Measurements from ENCODE around the gene CLCN1. TPM values are rescaled to one million over a fixed set of nuclear protein-coding genes. Genes with fewer than 3 reads are reported as not detected.

Gene CLCN1
- total RNA-seq, 1 donor from 2014 or later = not detected

DNA sequence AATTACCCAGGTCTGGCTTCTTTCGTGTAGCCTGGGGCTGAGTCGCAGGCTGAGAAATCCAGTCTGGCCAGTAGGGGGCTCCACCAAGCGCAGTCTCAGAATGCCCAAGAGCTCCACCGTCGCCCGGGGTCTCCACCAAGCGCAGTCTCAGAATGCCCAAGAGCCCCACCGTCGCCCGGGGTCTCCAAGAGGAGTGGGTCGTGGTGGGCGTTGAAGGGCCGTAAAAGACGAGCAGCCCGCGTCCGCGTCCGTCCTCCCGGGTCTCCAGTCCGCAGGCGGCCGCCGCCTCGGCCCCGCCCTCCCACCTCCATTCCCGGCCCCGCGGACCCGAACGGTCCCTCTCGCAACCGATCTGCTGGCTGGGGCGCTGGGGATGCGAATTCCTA lies 64.3 kb downstream of the CLCN1 start:
- intact Hi-C loops (cut with DNase I) = loop anchor here (5.0 to 10.0 kb wide), 3 partner anchors 93 to 525 kb away; partner anchors contain the start of genes CASP2 and TCAF1
- peak; percentile 95 for DNase-seq (ENCODE audit: low spot score)

DNA sequence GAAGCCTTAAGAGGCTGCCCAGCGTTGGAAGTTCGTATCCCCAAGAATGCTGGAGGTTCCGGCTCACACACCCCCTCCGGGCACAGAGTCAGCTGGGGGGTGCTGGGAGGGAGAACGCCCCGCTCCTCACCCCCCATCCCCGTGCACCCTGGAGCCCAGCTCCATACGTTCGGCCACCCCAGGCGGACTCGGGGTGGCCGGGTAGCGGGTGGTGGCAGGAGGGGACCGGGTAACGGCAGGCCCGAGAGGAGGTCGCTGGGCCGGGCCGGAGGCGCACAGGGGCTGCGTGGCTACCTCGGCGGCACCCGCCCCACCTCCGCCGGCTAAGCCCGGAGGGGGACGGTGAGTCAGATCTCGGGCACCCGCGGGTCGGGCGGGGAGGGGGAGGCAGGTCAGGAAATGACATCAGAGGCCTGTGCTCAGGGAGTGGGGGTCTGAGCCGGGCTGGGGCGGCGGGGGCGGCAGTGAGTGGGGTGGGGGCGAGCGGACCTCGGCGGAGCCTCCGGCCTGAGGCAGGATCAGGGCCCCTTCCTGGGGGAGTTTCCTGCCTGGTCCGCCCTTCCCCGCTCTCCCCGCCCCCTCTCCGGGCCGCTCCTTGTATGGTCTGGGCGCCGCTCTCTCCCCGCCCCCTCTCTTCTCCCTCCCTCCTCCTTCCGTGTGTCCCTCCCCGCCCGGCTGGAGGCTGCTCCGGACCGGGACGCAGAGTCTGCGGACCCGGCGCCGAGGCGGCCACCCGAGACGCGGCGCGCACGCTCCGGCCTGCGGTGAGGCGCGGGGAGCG lies 64.9 kb downstream of the CLCN1 start, which contains the start of gene ZYX:
Gene ZYX (plus strand): TSS at position 700 of the 781 bp plus-strand sequence. CDS start 227 bp downstream, outside the sequence.
- peak; percentile 98 for DNase-seq (ENCODE audit: low spot score)
- intact Hi-C loops (cut with DNase I) = loop anchor here (5.0 to 10.0 kb wide), 3 partner anchors 94 to 524 kb away; partner anchors contain the start of genes CASP2 and TCAF1

DNA sequence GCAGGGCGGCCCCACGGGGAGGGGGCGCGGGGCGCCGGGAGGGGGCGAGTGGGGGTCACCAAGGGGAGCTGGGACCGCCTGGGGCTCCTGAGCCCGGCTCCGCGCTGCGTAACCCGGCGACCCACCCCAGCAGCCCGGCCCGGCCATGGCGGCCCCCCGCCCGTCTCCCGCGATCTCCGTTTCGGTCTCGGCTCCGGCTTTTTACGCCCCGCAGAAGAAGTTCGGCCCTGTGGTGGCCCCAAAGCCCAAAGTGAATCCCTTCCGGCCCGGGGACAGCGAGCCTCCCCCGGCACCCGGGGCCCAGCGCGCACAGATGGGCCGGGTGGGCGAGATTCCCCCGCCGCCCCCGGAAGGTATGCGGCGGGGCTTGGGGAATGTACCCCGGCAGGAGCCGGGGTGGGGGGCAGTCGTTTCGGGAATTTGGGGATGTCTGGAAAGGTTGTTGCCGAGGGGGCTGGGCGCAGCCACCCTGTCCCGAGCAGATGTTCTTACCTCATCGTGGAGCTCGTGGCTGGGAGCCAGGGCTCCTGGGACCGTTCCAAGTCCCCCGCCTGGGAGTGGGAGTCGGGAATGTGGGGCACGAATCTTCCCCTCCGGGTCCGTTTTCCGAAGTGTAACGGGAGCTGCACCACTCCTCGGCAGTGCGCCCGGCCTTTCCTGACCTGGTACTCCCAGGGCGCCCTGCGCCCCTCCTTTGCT lies 65.7 kb downstream of the CLCN1 start:
- intact Hi-C loops (cut with DNase I) = loop anchor here (5.0 to 10.0 kb wide), 3 partner anchors 94 to 523 kb away; partner anchors contain the start of genes CASP2 and TCAF1
- DNase-seq (ENCODE audit: low spot score) = no peak

DNA sequence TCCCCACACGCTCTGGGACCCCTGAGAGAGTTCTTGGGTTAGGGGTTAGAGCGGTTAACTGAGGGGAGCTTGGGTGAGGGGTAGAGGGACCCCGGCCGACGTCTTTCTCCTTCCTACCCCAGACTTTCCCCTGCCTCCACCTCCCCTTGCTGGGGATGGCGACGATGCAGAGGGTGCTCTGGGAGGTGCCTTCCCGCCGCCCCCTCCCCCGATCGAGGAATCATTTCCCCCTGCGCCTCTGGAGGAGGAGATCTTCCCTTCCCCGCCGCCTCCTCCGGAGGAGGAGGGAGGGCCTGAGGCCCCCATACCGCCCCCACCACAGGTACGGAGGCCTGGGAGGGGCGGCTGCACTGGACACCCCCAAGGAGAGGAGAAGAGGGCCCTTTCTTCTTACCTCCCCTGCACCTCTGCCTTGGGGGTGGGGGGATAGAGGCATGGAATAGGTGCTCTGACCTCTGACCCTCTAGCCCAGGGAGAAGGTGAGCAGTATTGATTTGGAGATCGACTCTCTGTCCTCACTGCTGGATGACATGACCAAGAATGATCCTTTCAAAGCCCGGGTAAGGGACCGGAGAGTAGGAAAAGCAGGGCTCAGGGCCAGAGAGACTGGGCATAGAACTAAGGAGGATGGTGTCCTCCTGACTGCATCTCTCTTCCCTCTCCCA lies 66.3 kb downstream of the CLCN1 start:
- DNase-seq (ENCODE audit: low spot score) = no peak
- intact Hi-C loops (cut with DNase I) = loop anchor here (5.0 to 10.0 kb wide), 3 partner anchors 95 to 523 kb away; partner anchors contain the start of genes CASP2 and TCAF1

DNA sequence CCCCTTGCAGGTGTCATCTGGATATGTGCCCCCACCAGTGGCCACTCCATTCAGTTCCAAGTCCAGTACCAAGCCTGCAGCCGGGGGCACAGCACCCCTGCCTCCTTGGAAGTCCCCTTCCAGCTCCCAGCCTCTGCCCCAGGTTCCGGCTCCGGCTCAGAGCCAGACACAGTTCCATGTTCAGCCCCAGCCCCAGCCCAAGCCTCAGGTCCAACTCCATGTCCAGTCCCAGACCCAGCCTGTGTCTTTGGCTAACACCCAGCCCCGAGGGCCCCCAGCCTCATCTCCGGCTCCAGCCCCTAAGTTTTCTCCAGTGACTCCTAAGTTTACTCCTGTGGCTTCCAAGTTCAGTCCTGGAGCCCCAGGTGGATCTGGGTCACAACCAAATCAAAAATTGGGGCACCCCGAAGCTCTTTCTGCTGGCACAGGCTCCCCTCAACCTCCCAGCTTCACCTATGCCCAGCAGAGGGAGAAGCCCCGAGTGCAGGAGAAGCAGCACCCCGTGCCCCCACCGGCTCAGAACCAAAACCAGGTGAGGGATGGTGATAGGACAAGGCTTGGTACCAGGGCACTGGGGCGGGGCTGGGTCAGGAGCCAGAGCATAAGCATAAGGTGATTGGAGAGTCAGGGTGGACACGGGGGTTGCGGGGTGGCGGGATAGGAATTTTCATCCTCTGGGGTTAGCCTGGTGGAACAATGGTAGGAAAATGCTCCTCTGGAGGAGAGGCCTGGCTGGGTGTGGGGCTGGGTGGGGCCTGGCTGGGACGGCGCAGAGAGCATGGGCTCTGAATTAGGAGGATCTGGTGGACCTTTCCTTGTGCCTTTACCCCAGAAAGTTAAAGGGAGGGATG lies 67.1 kb downstream of the CLCN1 start:
- no peak for DNase-seq (ENCODE audit: low spot score)
- intact Hi-C loops (cut with DNase I) = loop anchor here (5.0 to 10.0 kb wide), 3 partner anchors 96 to 522 kb away; partner anchors contain the start of genes CASP2 and TCAF1

DNA sequence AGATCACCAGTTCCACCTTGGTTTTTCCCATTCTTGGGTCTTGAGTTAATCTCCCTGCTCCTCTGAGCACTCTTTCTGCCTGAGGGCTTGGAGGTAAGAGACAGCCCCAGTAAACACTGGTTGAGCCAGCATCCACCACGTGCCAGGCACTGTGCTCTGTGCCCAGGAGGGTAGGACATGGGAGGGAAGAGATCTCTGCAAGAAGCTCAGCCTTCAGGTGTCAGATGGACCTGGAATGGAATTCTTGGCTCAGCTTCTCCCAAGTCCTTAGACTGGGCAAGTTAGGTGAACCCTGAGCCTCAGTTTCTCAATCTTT lies 67.7 kb downstream of the CLCN1 start:
- intact Hi-C loops (cut with DNase I) = loop anchor here (5.0 to 10.0 kb wide), 3 partner anchors 96 to 521 kb away; partner anchors contain the start of genes CASP2 and TCAF1

DNA sequence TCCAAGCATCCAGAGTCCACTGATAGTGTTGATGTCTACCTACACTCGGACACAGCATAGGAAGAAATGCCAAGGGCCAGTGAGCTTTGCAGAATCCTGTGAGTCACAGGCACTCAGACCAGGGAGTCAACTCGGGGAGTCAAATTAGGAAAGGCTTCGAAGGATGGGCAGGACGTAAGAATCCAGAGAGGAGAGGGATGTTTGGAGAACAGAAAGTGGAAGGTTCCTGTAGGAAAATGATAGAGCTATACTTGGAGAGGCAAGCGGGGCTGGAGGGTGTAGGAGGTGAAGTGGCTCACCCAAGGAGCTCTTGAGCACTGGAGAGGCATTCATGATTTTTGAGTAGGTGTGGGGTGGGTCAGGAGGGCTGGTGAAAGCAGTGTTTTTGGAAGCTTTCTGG lies 68.2 kb downstream of the CLCN1 start:
- no peak for DNase-seq (ENCODE audit: low spot score)
- intact Hi-C loops (cut with DNase I) = loop anchor here (5.0 to 10.0 kb wide), 3 partner anchors 97 to 521 kb away; partner anchors contain the start of genes CASP2 and TCAF1

More for the DNA sequence above, 67.7 kb downstream of the CLCN1 start:
- no peak for DNase-seq (ENCODE audit: low spot score)

DNA sequence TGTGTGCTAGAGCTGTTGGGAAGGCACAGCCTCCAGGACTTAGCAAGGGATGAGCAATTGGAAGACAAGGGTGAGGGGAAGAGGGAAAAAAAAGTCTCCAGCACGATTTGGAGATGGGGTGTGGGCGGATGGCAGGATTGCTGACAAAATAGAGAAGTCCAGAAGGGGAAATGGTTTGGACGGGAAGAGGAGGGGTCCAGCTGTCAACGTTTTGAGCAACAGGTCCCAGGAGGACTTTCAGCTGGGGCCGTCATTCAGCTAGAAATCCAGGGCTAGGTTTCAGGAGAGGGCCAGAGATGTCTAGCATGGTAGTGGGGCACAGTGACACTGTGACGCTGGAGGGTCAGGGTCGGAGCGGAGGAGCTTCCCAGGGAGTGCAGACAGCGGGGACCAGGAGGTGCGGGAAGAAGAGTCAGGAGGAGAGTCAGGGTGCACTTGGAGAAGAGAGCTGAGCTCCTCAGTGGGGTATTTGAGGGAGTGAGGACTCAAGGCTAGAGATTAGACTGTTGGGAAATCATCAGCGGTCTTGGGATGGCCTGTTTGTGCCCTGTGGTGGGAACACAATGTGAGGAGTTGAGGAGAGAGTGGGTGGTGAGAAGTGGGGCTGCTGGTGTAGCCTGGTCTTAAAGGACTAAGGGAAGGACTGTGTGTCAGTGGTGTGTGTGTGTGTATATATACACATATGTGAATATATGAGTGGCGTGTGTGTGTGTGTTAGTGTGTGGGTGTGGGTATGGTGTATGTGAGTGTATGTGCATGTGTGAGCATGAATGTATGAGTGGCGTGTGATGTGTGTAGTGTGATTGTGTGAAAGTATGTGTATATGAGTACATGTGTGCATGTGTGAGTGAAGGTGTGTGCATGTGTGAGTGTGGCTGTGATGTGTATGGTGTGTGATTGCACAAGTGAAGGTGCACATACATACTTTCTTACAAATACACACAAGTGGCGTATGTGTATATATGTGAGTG lies 69.0 kb downstream of the CLCN1 start:
- intact Hi-C loops (cut with DNase I) = loop anchor here (5.0 to 10.0 kb wide), 3 partner anchors 98 to 520 kb away; partner anchors contain the start of genes CASP2 and TCAF1
- no peak for DNase-seq (ENCODE audit: low spot score)

DNA sequence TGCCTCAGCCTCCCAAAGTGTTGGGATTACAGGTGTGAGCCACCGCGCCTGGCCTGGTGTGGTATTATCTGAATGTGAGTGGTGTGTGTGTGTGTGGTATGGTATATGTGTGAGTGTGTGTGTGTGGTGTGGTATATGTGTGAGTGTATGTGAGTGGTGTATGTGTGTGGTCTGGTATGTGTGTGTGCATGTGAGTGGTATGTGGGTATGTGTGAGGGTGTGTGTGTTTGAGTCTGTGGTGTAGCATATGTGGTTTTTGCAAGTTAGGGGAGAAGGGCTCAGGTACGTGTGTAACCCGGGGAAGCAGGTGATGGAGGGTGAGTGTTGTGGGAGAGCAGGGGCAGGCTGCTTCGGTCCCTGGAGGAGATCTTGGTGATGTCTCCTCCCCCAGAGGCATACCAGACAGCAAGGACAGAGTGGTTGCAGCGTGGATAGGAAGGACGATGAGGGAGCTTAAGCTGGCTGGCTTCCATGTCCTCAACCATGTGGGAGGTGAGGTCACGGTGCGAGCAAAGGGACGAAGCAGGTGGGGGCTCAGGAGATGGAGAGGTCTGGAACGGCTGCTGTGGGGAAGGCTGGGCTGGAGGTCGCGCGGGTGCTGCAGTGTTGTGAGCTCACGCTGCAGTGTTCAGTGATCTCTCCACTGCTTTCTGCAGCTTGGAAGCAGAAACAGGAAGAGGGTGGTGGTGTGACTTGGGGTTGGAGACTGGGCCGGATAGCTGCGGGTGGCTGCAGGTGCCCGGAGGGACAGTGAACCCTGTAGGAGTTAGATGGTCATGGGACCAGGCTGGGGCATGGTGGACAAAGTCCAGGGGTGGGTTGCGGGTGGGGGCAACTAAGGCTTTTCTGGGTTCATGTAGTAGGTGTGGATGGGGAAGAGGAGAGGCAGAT lies 70.2 kb downstream of the CLCN1 start:
- intact Hi-C loops (cut with DNase I) = loop anchor here (10.0 kb wide), 1 partner anchor 519 kb away; the partner anchor contains the start of gene TCAF1
- no peak for DNase-seq (ENCODE audit: low spot score)

DNA sequence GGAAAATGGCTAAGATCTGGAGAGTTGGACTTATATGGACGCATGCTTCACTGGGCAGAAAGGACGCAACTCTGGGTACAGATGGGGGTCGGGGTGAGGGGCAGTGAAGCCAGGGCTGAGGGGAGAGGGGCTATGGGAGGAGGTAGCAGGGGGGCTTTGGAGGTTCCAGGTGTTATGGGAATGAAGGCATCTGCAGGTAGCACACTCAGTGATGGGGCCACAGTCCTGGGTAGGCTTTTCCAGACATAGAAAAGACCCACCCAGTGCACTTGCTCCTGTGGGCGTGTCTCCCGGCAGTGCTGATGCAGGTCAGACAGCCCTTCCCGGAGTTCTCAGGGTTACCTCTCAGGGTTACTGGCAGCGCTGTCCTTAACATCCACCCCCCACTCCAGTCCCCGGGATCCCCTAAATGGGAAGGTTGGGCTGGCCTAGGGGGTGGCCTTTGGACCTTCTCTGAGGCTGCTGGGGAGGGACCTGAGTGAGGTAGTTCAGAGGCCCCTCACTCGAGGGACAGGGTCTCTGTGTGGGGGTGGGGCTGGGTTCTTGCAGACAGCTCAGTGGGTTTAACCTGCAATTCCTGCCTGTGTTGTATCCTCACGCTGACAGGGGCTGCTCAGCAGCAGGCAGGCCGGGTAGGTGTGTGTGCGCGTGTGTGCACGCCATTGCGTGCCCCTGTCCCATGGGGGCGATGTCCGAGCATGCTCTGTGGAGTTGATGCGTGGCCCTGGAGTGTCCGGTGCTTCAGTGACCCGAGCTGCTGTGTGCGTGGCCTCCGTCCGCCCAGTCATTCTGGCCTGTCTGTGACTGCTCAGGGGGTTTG lies 71.5 kb downstream of the CLCN1 start:
- DNase-seq (ENCODE audit: low spot score) = peak; percentile 51
- intact Hi-C loops (cut with DNase I) = loop anchor here (10.0 kb wide), 1 partner anchor 517 kb away; the partner anchor contains the start of gene TCAF1

DNA sequence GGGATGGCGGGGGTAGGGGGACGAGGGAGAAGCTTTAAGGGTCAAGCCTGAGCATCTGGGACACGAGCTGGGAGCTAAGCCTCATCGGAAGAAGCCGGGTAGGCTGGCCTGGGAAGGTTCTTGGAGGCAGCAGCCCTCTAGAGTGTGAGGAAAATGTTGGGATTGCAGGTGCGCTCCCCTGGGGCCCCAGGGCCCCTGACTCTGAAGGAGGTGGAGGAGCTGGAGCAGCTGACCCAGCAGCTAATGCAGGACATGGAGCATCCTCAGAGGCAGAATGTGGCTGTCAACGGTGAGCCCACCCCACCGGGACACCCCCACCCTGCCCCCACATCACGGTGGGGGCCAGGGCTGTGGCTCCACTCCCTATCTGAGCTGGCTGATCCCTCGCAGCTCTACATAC lies 72.1 kb downstream of the CLCN1 start:
- intact Hi-C loops (cut with DNase I) = loop anchor here (10.0 kb wide), 1 partner anchor 517 kb away; the partner anchor contains the start of gene TCAF1
- no peak for DNase-seq (ENCODE audit: low spot score)

DNA sequence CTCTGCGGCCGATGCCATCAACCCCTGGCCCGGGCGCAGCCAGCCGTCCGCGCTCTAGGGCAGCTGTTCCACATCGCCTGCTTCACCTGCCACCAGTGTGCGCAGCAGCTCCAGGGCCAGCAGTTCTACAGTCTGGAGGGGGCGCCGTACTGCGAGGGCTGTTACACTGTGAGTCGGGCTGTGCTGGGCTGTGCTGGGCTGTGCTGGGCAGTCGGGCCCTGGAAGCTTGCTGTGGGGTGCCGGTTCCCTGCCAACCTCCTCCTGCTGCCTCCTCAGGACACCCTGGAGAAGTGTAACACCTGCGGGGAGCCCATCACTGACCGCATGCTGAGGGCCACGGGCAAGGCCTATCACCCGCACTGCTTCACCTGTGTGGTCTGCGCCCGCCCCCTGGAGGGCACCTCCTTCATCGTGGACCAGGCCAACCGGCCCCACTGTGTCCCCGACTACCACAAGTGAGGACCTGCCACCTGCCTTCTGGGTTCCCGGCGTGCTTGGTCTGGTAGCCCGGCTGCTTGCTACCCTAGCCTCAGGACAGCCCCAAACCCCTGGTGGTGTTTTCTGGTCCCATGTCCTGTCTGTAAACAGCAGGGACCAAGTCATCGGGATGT lies 72.7 kb downstream of the CLCN1 start:
- DNase-seq (ENCODE audit: low spot score) = peak; percentile 74
- intact Hi-C loops (cut with DNase I) = loop anchor here (10.0 kb wide), 1 partner anchor 516 kb away; the partner anchor contains the start of gene TCAF1

DNA sequence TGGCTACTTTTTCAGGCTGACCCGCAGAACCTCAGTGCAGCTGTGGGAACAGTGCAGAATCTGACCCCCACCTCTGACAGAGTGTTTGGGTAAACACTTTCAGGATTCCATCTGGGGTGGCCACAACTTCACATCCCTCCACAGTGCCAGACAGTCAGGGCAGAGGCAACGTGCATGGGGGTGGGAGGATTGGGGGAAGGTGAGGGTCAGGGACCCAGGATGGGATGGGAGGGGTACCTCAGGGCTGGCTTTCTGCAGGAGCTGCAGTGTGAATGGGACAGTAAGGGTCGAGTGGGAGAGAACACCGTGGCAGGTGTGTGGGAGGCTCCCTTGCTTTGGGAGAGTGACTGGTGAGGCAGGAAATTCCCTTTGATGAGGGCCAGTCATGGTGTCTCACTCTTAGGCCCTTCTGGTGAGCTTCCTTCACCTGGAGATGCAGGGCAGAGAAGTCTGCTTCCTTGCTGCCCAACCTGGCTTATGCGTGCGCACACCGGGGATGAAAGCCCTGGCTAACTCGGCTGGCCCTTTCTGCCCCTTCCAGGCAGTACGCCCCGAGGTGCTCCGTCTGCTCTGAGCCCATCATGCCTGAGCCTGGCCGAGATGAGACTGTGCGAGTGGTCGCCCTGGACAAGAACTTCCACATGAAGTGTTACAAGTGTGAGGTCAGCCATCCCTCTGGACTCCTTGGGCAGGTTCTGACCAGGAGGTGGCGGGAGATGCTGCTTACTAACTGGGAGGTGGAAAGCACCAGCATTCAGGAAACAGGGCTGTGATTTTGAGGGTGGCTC lies 73.6 kb downstream of the CLCN1 start:
- intact Hi-C loops (cut with DNase I) = loop anchor here (10.0 kb wide), 1 partner anchor 515 kb away; the partner anchor contains the start of gene TCAF1
- DNase-seq (ENCODE audit: low spot score) = peak; percentile 69

DNA sequence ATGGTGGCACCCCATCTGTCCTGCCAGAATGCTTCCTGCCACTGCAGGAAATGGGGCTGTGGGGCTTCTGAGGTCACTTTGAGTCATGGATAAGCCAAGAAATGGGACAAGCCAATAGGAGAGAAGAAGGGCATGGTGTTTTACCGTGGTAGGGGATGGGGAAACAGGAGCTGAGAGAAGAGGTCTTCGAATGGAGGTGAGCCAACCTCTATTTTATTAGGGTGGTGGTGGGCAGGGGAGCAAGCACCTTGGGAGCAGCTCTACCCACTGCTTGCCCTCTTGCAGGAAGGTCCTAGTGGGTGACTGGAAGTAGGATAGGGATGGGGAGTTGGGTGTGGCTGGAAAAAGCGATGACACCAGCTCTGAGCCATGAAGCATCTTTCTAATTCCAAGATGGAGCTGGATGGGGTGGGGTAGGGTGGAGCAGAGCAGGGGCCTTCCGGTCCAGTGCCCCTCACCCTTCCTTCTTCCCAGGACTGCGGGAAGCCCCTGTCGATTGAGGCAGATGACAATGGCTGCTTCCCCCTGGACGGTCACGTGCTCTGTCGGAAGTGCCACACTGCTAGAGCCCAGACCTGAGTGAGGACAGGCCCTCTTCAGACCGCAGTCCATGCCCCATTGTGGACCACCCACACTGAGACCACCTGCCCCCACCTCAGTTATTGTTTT lies 74.3 kb downstream of the CLCN1 start:
- DNase-seq (ENCODE audit: low spot score) = peak; percentile 59
- intact Hi-C loops (cut with DNase I) = no loop called here

Measured in cardiac septum (tissue), 1 donor.